ENCODE measurements around the gene SYCP1.
"Not testable (repeated sequence)": the region's sequence is repeated elsewhere in the genome, so short reads cannot be mapped to it uniquely, and the experiment has no call there.

Gene SYCP1

GRCh38 chr1:114854693-114855320 is at the start of gene SYCP1:
TSS of gene SYCP1 (plus strand) at chr1:114854863. CDS start at chr1:114855465, 602 bp downstream.
- no peak for DNase-seq (ENCODE audit: low read depth in 2 of 2)

DNA sequence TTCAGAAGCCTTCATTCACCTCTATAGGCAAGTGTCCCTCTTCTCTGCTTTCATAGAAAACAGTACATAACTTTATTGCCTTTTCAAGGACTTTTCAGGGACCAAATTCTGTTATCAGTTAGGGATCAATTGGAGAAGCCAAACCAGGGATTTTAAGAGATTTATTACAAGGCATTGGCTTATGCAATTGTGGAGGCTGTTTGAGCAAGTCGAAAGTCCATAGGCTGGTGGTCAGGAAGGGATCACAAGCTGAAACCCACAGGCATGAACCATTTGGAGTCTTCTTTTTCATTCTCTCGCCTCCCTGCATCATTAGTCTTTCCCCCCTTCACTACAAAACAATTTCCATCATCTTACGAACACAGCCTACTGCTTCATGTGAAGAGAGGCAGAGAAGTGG is 34.8 kb upstream of the SYCP1 start:
- no peak for DNase-seq (ENCODE audit: low read depth in 2 of 2)

- no peak for DNase-seq (ENCODE audit: low read depth in 2 of 2)
Measured at GRCh38 chr1:114820392-114820791, 34.3 kb upstream of the SYCP1 start.

DNA sequence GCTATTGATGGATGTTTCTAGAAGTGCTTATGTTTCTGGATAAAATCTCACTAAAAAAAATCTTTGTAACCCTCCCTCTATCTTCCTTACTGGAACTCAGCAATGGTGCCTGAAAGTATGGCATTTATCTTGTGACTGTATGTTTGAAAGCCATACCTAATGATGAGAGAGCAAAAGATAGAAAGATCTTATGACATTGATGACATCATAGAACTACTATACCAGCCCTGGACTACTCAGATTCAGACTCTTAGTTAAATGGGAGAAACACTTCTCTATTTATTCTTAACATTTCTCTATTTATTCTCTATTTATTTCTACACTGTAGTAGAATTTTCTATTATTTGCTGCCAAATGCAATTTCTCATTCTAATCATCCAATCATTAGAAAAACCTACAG is 32.7 kb upstream of the SYCP1 start:
- DNase-seq (ENCODE audit: low read depth in 2 of 2) = no peak

GRCh38 chr1:114828251-114828650 is 26.4 kb upstream of the SYCP1 start:
- DNase-seq (ENCODE audit: low read depth in 2 of 2) = no peak

GRCh38 chr1:114830075-114830474 is 24.6 kb upstream of the SYCP1 start:
- not testable (repeated sequence) for DNase-seq (ENCODE audit: low read depth in 2 of 2)

DNA sequence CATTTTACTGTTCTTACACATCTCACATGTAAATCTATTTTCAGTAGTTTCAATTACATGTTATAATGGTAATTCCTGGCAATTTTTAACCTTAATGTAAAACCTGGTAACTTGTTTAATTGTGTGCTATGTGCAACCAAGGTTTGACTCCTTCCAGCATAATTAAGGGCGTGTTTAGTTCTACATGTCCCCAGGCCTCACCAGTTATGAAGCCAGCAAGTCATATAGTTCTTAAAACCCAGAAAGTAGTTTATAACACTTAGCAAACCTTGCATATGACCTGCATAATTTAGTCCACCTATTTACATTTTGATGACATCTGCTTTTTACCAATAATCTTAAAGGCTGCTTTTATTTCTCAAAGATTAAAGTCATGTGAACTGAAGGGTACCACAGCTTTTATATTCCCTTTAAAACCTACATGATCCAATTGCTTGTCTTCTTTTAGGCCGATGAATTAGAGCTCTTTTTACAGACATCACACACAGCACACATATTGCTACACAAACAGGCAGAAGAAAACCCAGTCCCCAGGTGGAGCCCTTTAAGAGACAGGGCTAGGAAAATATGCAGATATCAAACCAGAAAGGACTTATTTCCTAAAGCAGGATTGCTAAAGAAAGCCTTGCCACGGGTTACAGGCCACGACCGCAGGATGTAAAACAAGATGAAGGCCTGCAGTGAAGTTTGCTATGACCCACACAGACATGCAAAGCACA is 23.2 kb upstream of the SYCP1 start:
- DNase-seq (ENCODE audit: low read depth in 2 of 2) = no peak

DNA sequence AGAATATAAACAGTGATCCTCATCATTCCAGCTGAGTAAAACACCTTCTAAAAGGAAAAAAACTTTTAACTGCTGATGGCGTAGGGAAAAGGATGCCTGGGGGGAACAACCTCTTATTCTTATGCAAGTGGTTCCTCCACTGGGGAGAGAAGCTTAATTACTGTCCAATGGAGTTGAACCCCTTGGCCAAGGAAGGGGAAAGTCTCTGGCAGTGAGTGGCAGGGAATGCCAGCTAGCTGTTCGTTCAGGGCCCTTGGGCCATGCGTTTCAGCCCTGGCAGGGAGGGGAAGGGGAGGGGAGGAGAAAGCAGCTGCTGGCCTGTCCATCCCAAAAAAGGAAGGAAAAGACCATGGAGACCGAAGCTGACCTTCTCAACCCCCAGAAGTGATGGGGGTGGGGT is 22.6 kb upstream of the SYCP1 start:
- DNase-seq (ENCODE audit: low read depth in 2 of 2) = no peak

- DNase-seq (ENCODE audit: low read depth in 2 of 2) = no peak
Measured at GRCh38 chr1:114833421-114833820, 21.2 kb upstream of the SYCP1 start.

GRCh38 chr1:114844270-114844669 is 10.4 kb upstream of the SYCP1 start:
- DNase-seq (ENCODE audit: low read depth in 2 of 2) = no peak

DNA sequence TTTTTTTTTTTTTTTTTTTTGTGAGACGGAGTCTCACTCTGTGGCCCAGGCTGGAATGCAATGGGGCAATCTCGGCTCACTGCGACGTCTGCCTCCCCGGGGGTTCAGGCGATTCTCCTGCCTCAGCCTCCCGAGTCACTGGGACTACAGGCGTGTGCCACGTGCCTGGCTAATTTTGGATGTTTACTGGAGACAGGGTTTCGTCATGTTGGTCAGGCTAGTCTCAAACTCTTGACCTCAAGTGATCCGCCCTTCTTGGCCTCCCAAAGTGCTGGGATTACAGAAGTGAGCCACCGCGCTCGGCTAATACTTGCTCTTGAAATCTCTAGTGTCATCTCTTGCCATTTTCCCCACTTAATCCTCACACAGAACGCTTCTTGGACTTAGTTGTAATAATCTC is 1.1 kb upstream of the SYCP1 start:
- DNase-seq (ENCODE audit: low read depth in 2 of 2) = no peak

DNA sequence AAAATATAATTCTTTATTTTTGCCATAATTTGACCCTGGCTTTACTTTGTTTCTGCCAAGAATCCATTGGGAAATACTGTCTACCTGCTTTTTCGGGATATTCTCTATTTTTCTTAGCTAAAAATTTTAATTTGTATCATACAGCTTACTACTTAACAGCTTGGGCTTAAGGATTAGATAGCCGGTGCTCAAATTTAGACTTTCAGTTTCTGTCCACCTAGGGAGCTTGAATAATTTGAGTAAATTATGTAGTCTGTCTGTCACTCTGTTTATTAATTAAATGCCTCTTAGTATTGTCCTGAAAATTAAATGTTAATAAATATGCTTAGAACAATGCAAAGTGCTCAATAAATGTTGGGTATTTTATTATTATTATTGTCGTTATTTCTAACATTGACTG is 6.7 kb downstream of the SYCP1 start:
- DNase-seq (ENCODE audit: low read depth in 2 of 2) = no peak

DNA sequence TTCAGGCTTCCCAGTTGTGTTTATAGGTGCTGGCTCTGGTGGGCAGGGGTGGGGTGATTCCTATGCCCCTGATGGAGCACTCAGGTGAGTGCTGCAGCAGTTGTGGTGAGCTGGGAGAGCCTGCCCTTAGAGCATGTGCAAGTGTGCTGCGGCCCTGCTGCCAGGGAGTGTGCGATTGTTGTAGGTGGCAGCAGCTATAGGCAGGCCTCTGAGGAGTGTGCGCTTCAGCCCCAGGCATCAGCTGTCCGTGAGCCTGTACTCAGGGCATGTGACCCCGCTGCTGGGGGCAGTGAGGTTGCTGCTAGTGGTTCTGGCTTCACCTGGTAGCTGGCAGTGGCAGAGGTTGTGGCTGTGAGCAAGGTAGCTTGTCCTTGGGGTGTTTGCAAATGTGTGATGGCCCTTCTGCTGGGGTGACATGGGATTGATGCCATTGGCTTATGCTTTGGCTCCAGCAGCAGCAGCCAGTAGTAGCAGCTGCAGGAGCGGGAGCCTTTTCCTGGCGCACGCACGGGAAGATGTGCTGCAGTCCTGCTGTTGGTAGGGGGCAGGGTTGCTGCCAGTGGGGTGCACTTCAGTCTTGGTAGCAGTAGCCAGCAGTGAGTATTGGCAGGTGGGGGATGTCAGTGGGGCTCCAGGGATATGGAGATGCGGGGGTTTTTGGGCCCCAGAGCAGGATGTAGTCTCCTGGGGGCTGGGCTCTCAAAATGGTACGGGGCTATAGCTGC is 37.7 kb downstream of the SYCP1 start:
- DNase-seq (ENCODE audit: low read depth in 2 of 2) = no peak

DNA sequence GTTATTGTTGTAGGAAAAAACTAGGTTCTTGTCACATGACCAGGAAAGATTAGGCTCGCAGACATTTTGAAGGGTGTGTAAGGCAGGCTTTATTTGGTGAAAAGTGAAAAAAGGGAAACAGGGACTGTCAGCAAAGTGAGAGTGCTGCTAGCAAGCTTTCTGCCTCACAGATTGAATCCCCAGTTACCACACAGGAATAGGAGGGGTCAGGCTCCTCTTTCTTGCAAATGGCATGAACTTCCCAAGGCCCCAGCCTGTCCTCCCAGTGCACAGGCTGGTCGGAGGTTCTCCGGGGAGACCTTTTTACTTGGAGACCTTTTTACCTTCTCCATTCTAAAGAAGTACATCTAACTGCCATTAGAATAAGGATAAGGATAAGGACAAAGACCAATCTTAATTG is 42.1 kb downstream of the SYCP1 start:
- no peak for DNase-seq (ENCODE audit: low read depth in 2 of 2)

GRCh38 chr1:114901814-114902213 is 47.2 kb downstream of the SYCP1 start:
- no peak for DNase-seq (ENCODE audit: low read depth in 2 of 2)

GRCh38 chr1:114902343-114902742 is 47.7 kb downstream of the SYCP1 start:
- DNase-seq (ENCODE audit: low read depth in 2 of 2) = no peak

GRCh38 chr1:114903480-114903879 is 48.8 kb downstream of the SYCP1 start:
- no peak for DNase-seq (ENCODE audit: low read depth in 2 of 2)

GRCh38 chr1:114915720-114916119 is 61.1 kb downstream of the SYCP1 start:
- DNase-seq (ENCODE audit: low read depth in 2 of 2) = not testable (repeated sequence)

GRCh38 chr1:114926607-114927006 is 71.9 kb downstream of the SYCP1 start:
- DNase-seq (ENCODE audit: low read depth in 2 of 2) = no peak

DNA sequence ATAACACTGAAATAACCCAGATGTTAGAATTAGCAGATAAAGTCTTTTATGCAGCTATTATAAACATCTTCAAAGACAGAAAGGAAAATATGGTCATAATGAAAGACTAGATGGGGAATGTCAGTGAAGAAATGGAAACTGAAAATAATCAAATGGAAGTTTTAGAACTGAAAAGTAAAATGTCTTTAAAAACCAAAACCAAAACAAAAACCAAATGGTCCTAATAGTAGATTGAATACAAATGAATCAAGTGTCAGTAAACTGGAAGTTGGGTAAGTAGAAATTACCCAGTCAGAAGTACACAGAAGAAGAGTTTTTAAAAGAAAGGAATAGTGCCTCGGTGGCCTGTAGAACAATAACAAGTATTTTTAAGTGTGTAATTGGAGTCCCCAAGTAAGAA is 72.7 kb downstream of the SYCP1 start:
- DNase-seq (ENCODE audit: low read depth in 2 of 2) = no peak

DNA sequence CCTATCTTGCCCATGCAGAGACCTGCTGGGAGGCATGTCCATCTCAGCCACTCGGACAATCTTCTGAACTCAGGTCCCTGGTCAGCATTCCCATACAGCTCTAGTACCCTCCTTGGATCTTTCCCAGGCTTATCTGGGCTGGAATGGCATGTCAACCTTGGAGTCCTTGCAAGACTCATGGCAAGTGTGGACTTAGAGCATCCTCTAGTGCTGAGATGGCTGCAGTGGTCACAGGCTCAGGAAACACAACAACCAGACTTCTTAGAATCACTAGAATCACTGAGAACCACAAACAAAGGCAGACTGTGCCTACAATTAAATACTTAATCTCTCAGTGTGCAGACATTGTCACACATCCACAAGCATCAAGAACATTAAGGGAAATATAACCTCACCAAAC is 101.9 kb downstream of the SYCP1 start:
- no peak for DNase-seq (ENCODE audit: low read depth in 2 of 2)

DNA sequence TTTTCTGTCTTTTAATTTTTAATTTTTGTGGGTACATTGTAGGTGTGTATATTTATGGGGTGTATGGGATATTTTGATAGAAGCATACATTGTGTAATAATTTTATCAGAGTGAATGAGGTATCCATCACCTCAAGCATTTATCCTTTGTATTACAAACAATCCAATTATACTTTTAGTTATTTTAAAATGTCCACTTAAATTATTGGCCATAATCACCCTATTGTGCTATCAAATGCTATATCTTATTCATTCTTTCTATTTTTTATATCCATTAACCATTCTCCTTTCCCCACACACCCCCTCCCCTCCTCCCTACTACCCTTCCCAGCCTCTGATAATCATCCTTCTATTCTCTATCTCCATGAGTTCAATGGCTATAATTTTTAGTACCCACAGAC is 104.8 kb downstream of the SYCP1 start:
- DNase-seq (ENCODE audit: low read depth in 2 of 2) = no peak

- no peak for DNase-seq (ENCODE audit: low read depth in 2 of 2)
Measured at GRCh38 chr1:114976891-114977290, 122.2 kb downstream of the SYCP1 start.

All from stimulated activated CD4-positive, alpha-beta T cell treated with anti-CD3 and anti-CD28 coated beads, Interleukin-4, amount 100 ng/mL, for 48 hours (primary cell).